A673 (cell line): Measurements from ENCODE around the gene MRPL10.

Source experiments
- EZH2 ChIP-seq: fragments of 200-600 bp; sonication (generic); IDR thresholded peaks from 2 replicates; pipeline ENCODE4 v1.6.1; 2017; ENCODE audit warnings: borderline replicate concordance, low read depth, mild to moderate bottlenecking, mixed read lengths, antibody characterized with exemption, low read length; ENCODE audit not compliant: poor library complexity, severe bottlenecking
- TF ChIP-seq, protein P1 (sequence below): fragments of 300-800, 200-600 bp; sonication (generic); conservative IDR thresholded peaks from 2 replicates; pipeline ENCODE4 v1.5.1; 2017; ENCODE audit warnings: low read depth, mild to moderate bottlenecking, antibody characterized with exemption, low read length, moderate library complexity, mixed read lengths

DNA sequence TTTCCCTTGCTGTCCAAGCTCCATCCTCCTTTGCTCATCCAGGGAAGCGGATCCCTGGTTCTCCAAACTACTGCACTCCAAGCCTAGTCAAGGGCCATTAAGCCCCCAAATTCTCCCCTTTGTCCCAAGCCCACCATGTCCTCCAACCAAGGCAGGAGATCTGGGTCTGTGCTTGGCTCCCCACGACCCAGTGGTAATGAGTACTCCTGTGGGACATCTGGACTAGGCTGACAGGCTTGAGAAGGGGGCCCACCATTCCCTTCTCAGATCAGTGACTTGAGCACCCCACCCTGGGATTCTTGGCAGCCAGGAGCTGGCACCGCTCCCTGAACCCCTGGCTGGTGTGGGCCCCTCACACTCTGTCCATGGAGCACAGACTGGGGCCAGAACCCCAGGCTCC lies 26.9 kb downstream of the MRPL10 start:
- TF ChIP-seq, protein P1, sequence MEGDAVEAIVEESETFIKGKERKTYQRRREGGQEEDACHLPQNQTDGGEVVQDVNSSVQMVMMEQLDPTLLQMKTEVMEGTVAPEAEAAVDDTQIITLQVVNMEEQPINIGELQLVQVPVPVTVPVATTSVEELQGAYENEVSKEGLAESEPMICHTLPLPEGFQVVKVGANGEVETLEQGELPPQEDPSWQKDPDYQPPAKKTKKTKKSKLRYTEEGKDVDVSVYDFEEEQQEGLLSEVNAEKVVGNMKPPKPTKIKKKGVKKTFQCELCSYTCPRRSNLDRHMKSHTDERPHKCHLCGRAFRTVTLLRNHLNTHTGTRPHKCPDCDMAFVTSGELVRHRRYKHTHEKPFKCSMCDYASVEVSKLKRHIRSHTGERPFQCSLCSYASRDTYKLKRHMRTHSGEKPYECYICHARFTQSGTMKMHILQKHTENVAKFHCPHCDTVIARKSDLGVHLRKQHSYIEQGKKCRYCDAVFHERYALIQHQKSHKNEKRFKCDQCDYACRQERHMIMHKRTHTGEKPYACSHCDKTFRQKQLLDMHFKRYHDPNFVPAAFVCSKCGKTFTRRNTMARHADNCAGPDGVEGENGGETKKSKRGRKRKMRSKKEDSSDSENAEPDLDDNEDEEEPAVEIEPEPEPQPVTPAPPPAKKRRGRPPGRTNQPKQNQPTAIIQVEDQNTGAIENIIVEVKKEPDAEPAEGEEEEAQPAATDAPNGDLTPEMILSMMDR: no peak
- no peak for TF ChIP-seq EZH2
